Measurements from ENCODE around the gene KCNH8. TPM values are rescaled to one million over a fixed set of nuclear protein-coding genes. Genes with fewer than 3 reads are reported as not detected.

The KCNH8 gene
- polyA plus RNA-seq, 3 donors = 0.03 TPM; not detected in 2

DNA sequence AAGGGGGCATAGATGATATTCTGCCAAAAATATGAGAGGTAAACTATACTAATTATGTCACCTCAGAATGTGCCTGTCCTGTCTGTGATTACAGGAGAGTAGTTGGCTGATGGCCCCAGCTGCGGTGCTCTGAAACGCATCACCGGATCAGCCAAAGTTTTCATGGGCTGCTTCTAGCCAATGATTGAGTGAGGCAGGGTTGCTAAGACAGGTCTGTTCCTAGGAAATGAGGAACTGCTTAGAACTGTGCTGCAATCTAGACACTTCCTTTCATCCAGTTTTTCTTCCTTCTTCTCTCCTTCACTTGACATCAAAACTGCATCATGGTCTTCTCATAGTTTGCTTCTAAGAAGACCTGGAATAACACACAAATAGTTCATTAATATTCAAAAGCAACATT, 124.0 kb downstream of the KCNH8 start:
- WGBS (ENCODE audit: insufficient coverage) = 44% methylated on average over 3 of the region's 3 CpGs
- Histone ChIP-seq H3K4me2 (replicated peaks; ENCODE audit: extremely low read depth, low read length, poor library complexity, severe bottlenecking) (no peak overlapping the region), H3K4me3 (replicated peaks in 1 of 3; ENCODE audit: low read depth in 2 of 3, low read length in 3 of 3) (no peak overlapping the region), H3K9ac (ENCODE audit: insufficient read depth, low read length, poor library complexity, severe bottlenecking) (no peak overlapping the region), H4K20me1 (ENCODE audit: insufficient read depth, low read length) (no peaks in the 10 kb centered on the region), H3K4me1 (ENCODE audit: control insufficient read depth in 1 of 2, insufficient read depth in 2 of 2, low read length in 2 of 2) (no peaks in the 10 kb centered on the region), H3K79me2 (ENCODE audit: insufficient read depth, low read length) (no peaks in the 10 kb centered on the region), H3K9me3 (replicated peaks in 1 of 2; ENCODE audit: control insufficient read depth in 1 of 2, insufficient read depth in 1 of 2, low read length in 2 of 2) (no peaks in the 10 kb centered on the region), H3K27ac (ENCODE audit: low read depth in 1 of 2, low read length in 2 of 2) (no peak overlapping the region), H2AFZ (ENCODE audit: insufficient read depth, low read depth, low read length, poor library complexity, severe bottlenecking) (no peak overlapping the region), H3K27me3 (ENCODE audit: control insufficient read depth in 2 of 2, insufficient read depth in 2 of 2, low read length in 2 of 2) (no peaks in the 10 kb centered on the region), H3K36me3 (replicated peaks in 1 of 2; ENCODE audit: control insufficient read depth in 1 of 2, insufficient read depth in 2 of 2, low read length in 2 of 2) (no peaks in the 10 kb centered on the region)
- H3K27me3 Mint-ChIP-seq (ENCODE audit: low read depth in 3 of 3) = no peaks in the 10 kb centered on the region
- H3K36me3 Mint-ChIP-seq = no peaks in the 10 kb centered on the region
- H3K9me3 Mint-ChIP-seq = peaks cover 0 to 2% (median 0%) of the 10 kb centered on the region in 7 donors
- TF ChIP-seq, protein P1, sequence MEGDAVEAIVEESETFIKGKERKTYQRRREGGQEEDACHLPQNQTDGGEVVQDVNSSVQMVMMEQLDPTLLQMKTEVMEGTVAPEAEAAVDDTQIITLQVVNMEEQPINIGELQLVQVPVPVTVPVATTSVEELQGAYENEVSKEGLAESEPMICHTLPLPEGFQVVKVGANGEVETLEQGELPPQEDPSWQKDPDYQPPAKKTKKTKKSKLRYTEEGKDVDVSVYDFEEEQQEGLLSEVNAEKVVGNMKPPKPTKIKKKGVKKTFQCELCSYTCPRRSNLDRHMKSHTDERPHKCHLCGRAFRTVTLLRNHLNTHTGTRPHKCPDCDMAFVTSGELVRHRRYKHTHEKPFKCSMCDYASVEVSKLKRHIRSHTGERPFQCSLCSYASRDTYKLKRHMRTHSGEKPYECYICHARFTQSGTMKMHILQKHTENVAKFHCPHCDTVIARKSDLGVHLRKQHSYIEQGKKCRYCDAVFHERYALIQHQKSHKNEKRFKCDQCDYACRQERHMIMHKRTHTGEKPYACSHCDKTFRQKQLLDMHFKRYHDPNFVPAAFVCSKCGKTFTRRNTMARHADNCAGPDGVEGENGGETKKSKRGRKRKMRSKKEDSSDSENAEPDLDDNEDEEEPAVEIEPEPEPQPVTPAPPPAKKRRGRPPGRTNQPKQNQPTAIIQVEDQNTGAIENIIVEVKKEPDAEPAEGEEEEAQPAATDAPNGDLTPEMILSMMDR (IDR thresholded peaks at IDR 0.05) = no peak
- no peak overlapping the region for H3K4me3 Mint-ChIP-seq
- peak in 2 of 3 donors; percentile 4 to 11 for DNase-seq
- H3K4me1 Mint-ChIP-seq = peaks cover 5% of the 10 kb centered on the region
- intact Hi-C loops (cut with micrococcal nuclease) = no loop called here
- no peak overlapping the region for H3K27ac Mint-ChIP-seq

DNA sequence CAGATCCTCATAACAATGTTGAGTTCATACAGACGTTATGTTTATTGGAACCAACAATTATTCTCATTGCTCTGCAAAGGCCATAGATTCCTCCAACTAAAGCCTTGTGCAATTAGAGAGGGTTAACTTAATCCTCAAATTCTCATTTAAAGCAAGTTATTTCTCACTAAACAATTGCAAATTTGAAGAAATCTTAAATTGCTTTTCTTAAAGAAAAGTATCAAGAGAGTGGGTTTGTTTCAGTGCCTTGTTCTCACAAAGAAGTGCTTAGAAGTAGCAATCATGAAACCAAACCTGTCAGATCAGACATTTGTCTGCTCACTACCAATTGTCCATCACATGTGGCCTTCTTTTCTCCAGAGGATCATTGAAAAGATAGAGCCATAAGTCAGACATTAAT, 124.8 kb downstream of the KCNH8 start:
- TF ChIP-seq, protein P1 (IDR thresholded peaks at IDR 0.05) = no peak
- peaks cover 0 to 2% (median 0%) of the 10 kb centered on the region in 7 donors for H3K9me3 Mint-ChIP-seq

More for the DNA sequence above, 124.8 kb downstream of the KCNH8 start:
- Mint-ChIP-seq H3K27me3 (ENCODE audit: low read depth in 3 of 3) (no peaks in the 10 kb centered on the region), H3K4me3 (no peak overlapping the region), H3K36me3 (no peaks in the 10 kb centered on the region), H3K27ac (no peak overlapping the region), H3K4me1 (peaks cover 5% of the 10 kb centered on the region)
- Histone ChIP-seq H3K36me3 (replicated peaks in 1 of 2; ENCODE audit: control insufficient read depth in 1 of 2, insufficient read depth in 2 of 2, low read length in 2 of 2) (no peaks in the 10 kb centered on the region), H2AFZ (ENCODE audit: insufficient read depth, low read depth, low read length, poor library complexity, severe bottlenecking) (no peak overlapping the region), H3K79me2 (ENCODE audit: insufficient read depth, low read length) (no peaks in the 10 kb centered on the region), H3K27me3 (ENCODE audit: control insufficient read depth in 2 of 2, insufficient read depth in 2 of 2, low read length in 2 of 2) (no peaks in the 10 kb centered on the region), H3K4me3 (replicated peaks in 1 of 3; ENCODE audit: low read depth in 2 of 3, low read length in 3 of 3) (no peak overlapping the region), H3K9ac (ENCODE audit: insufficient read depth, low read length, poor library complexity, severe bottlenecking) (no peak overlapping the region), H4K20me1 (ENCODE audit: insufficient read depth, low read length) (no peaks in the 10 kb centered on the region), H3K9me3 (replicated peaks in 1 of 2; ENCODE audit: control insufficient read depth in 1 of 2, insufficient read depth in 1 of 2, low read length in 2 of 2) (no peaks in the 10 kb centered on the region), H3K4me2 (replicated peaks; ENCODE audit: extremely low read depth, low read length, poor library complexity, severe bottlenecking) (no peak overlapping the region), H3K4me1 (ENCODE audit: control insufficient read depth in 1 of 2, insufficient read depth in 2 of 2, low read length in 2 of 2) (no peaks in the 10 kb centered on the region), H3K27ac (ENCODE audit: low read depth in 1 of 2, low read length in 2 of 2) (no peak overlapping the region)
- DNase-seq = no peak
- intact Hi-C loops (cut with micrococcal nuclease) = no loop called here
- no CpG with 5 or more reads among the region's 1 CpG for WGBS (ENCODE audit: insufficient coverage)
